ENCODE data around the gene SYCP2. TPM values are rescaled to one million over a fixed set of nuclear protein-coding genes. Genes with fewer than 3 reads are reported as not detected.
"Not testable (repeated sequence)": the region's sequence is repeated elsewhere in the genome, so short reads cannot be mapped to it uniquely, and the experiment has no call there.

Gene SYCP2
- total and polyA plus RNA-seq, 4 donors, result 0.38 to 5.9 (median 4.0) TPM

DNA sequence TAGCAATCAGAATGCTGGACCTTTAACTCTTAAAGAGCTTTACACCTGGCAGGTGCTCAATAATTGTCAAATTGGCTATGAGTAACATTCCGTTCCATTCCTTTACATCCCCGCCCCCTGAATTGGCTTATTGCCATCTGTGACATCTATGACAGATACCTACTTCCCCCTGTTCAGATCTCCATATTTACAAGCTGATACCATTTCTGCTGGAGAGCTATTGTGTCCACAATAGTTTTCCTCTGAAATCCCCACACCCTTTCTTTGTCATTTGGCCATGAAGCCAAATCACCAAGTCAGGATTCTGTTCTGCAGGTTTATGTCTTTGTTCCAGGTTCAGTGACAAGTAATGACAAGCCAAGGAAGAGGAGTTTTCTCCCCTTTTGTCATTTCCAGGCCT lies 28.0 kb upstream of the SYCP2 start:
- Histone ChIP-seq H3K27ac (ENCODE audit: low read depth in 1 of 2, low read length in 2 of 2) (no peak overlapping the region), H3K36me3 (ENCODE audit: control insufficient read depth in 1 of 2, insufficient read depth in 2 of 2, low read length in 1 of 2) (peaks cover 0 to 3% of the 10 kb centered on the region in 2 donors), H3K4me1 (ENCODE audit: control insufficient read depth in 1 of 2, insufficient read depth in 2 of 2, low read length in 2 of 2) (no peaks in the 10 kb centered on the region), H3K4me3 (ENCODE audit: low read length in 2 of 2) (no peak overlapping the region), H3K27me3 (ENCODE audit: control insufficient read depth in 1 of 2, insufficient read depth in 2 of 2, low read length in 1 of 2) (no peaks in the 10 kb centered on the region), H3K9me3 (ENCODE audit: control insufficient read depth, low read length) (no peaks in the 10 kb centered on the region)
- DNase-seq (no peak), ATAC-seq (ENCODE audit: low FRiP score) (no peak)
- intact Hi-C loops (cut with DNase I), result no loop called here
- WGBS, 2 donors, result 75 to 78% methylated on average over 2 of the region's 2 CpGs

DNA sequence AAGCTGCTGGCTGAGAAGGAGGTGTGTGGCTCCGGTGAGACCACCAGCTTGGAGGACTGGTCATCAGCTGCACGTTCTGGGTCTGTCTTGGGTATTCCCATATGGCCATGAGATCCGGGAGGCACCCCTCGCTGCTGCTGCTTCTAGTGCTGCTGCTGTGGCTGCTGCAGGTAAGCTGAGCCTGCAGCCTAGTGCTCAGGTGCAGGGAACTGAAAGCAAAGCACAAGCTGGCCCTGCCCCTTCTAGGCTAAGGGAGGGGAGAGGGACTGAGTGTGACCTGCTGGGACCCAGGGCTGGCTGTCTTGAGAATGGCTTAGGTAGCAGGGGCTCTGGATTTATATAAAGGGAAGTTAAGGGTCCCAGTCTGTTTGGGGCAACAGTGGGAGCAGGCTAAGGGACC lies 25.2 kb upstream of the SYCP2 start:
- Histone ChIP-seq H3K4me1 (ENCODE audit: control insufficient read depth in 1 of 2, insufficient read depth in 2 of 2, low read length in 2 of 2) (no peaks in the 10 kb centered on the region), H3K27ac (ENCODE audit: low read depth in 1 of 2, low read length in 2 of 2) (no peak overlapping the region), H3K36me3 (ENCODE audit: control insufficient read depth in 1 of 2, insufficient read depth in 2 of 2, low read length in 1 of 2) (peaks cover 0 to 3% of the 10 kb centered on the region in 2 donors), H3K4me3 (ENCODE audit: low read length in 2 of 2) (no peak overlapping the region), H3K9me3 (ENCODE audit: control insufficient read depth, low read length) (no peaks in the 10 kb centered on the region), H3K27me3 (ENCODE audit: control insufficient read depth in 1 of 2, insufficient read depth in 2 of 2, low read length in 1 of 2) (no peaks in the 10 kb centered on the region)
- ATAC-seq (ENCODE audit: low FRiP score) (no peak), DNase-seq (no peak)
- intact Hi-C loops (cut with DNase I), result no loop called here
- WGBS, 2 donors, result 65 to 81% methylated on average over 4 of the region's 4 CpGs

DNA sequence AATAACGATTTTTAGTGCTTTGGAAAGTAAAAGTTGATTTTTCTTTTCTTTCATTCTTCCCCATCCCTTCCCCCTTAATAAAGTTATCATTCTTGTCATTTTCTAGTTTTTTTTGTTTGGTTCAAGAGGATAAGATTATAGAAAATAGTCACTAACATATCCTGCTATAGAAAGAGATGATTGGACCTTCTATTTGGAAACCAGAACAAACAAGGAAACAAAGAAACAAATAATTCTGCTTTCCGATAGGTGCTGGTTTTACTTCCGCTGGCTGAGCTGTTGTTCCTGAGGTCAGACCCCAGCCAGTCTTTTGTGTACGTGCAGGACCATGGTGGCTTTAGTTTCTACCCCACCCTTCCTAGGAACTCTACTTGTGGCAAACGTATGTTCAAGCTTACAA lies 24.7 kb upstream of the SYCP2 start, which contains the start of gene CDH26:
TSS of gene CDH26 (plus strand) at position 301 of the 400 bp plus-strand sequence. CDS start 304 bp downstream, outside the sequence.
- intact Hi-C loops (cut with DNase I), result no loop called here
- Histone ChIP-seq H3K36me3 (ENCODE audit: control insufficient read depth in 1 of 2, insufficient read depth in 2 of 2, low read length in 1 of 2) (peaks cover 0 to 3% of the 10 kb centered on the region in 2 donors), H3K4me3 (ENCODE audit: low read length in 2 of 2) (no peak within 1 kb of the TSS), H3K4me1 (ENCODE audit: control insufficient read depth in 1 of 2, insufficient read depth in 2 of 2, low read length in 2 of 2) (no peaks in the 10 kb centered on the region), H3K27ac (ENCODE audit: low read depth in 1 of 2, low read length in 2 of 2) (no peak within 1 kb of the TSS), H3K9me3 (ENCODE audit: control insufficient read depth, low read length) (no peaks in the 10 kb centered on the region), H3K27me3 (ENCODE audit: control insufficient read depth in 1 of 2, insufficient read depth in 2 of 2, low read length in 1 of 2) (no peaks in the 10 kb centered on the region)
- ATAC-seq (ENCODE audit: low FRiP score), result no peak
- no peak for DNase-seq
- 83 to 84% methylated on average over 5 of the region's 5 CpGs for WGBS, 2 donors

DNA sequence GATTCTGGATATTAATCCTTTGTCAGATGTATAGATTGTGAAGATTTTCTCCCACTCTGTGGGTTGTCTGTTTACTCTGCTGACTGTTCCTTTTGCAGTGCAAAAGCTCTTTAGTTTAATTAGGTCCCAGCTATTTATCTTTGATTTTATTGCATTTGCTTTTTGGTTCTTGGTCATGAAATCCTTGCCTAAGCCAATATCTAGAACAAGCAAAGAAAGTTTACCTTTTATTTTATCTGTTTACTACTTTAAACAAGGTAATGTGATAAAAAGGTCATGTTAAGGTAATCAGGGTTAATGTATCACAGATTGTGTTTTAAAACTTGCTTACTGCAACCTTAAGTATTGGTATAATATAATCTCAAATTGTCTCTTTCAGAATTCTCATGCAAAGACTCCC lies 24.1 kb upstream of the SYCP2 start:
- H3K4me3 ChIP-seq (ENCODE audit: low read length in 2 of 2); H3K36me3 ChIP-seq (ENCODE audit: control insufficient read depth in 1 of 2, insufficient read depth in 2 of 2, low read length in 1 of 2); H3K4me1 ChIP-seq (ENCODE audit: control insufficient read depth in 1 of 2, insufficient read depth in 2 of 2, low read length in 2 of 2); H3K9me3 ChIP-seq (ENCODE audit: control insufficient read depth, low read length); ATAC-seq (ENCODE audit: low FRiP score); DNase-seq; intact Hi-C loops (cut with DNase I); H3K27me3 ChIP-seq (ENCODE audit: control insufficient read depth in 1 of 2, insufficient read depth in 2 of 2, low read length in 1 of 2); H3K27ac ChIP-seq (ENCODE audit: low read depth in 1 of 2, low read length in 2 of 2): not testable (repeated sequence)

DNA sequence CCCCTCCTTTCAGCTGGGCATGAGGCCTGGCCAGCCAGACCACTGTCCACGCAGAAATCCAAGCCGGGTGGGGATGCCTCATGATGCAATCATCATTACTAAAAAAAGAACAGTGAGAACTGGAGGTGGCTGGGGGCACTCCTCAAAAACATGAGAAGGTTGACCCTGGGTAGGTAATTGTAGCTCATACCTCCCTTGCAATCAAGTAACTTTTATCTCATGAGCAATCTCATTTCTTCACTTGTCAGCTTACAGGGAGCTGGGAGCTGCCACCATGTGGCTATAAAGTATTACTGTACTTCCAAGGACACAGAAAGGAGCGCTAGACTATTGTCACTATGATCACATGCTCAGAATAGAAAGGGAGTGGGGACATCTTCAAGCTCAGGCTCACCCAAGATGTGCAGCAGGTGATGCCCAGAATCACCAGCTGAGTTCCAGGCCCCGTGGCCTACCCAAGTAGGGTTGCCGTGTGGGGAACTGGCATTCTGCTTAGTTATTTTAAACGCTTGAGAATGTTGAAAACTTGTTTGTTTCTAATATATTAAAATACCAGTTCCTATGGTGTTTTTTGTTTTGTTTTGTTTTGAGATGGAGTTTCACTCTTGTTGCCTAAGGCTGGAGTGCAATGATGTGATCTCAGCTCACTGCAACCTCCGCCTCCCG lies 21.8 kb upstream of the SYCP2 start:
- H3K27ac ChIP-seq (ENCODE audit: low read depth in 1 of 2, low read length in 2 of 2), result no peak overlapping the region
- H3K4me1 ChIP-seq (ENCODE audit: control insufficient read depth in 1 of 2, insufficient read depth in 2 of 2, low read length in 2 of 2), result no peaks in the 10 kb centered on the region
- no peaks in the 10 kb centered on the region for H3K27me3 ChIP-seq (ENCODE audit: control insufficient read depth in 1 of 2, insufficient read depth in 2 of 2, low read length in 1 of 2)
- ATAC-seq (ENCODE audit: low FRiP score), result no peak
- intact Hi-C loops (cut with DNase I), result no loop called here
- DNase-seq, result no peak
- peaks cover 0 to 3% of the 10 kb centered on the region in 2 donors for H3K36me3 ChIP-seq (ENCODE audit: control insufficient read depth in 1 of 2, insufficient read depth in 2 of 2, low read length in 1 of 2)
- no peak overlapping the region for H3K4me3 ChIP-seq (ENCODE audit: low read length in 2 of 2)
- WGBS, 2 donors, result 74 to 78% methylated on average over 8 of the region's 8 CpGs
- no peaks in the 10 kb centered on the region for H3K9me3 ChIP-seq (ENCODE audit: control insufficient read depth, low read length)

DNA sequence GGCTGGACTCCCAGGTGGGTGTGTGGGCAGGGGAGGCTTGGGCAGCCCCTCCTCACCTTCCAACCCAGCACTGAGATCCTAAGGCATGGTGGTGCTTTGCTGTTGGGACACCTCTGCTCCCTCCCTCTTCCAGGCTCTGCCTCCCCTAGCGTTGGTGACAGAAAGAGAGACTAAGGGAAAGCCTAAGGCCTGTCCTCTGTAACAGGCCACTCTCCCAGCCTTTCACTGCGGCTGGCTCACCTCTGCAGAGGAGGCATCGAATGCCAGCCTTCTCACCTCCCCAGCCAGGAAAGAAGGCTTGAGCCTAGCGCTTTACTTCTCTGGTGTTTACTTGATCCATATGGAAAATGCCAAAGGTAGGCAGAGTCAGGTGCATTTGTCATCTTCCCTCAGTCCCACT lies 21.3 kb upstream of the SYCP2 start:
- intact Hi-C loops (cut with DNase I), result no loop called here
- H3K27me3 ChIP-seq (ENCODE audit: control insufficient read depth in 1 of 2, insufficient read depth in 2 of 2, low read length in 1 of 2), result no peaks in the 10 kb centered on the region
- no peak for DNase-seq
- peaks cover 0 to 3% of the 10 kb centered on the region in 2 donors for H3K36me3 ChIP-seq (ENCODE audit: control insufficient read depth in 1 of 2, insufficient read depth in 2 of 2, low read length in 1 of 2)
- no peak overlapping the region for H3K27ac ChIP-seq (ENCODE audit: low read depth in 1 of 2, low read length in 2 of 2)
- no peaks in the 10 kb centered on the region for H3K4me1 ChIP-seq (ENCODE audit: control insufficient read depth in 1 of 2, insufficient read depth in 2 of 2, low read length in 2 of 2)
- no peak for ATAC-seq (ENCODE audit: low FRiP score)
- H3K4me3 ChIP-seq (ENCODE audit: low read length in 2 of 2), result no peak overlapping the region
- H3K9me3 ChIP-seq (ENCODE audit: control insufficient read depth, low read length), result no peaks in the 10 kb centered on the region
- 88 to 89% methylated on average over 4 of the region's 4 CpGs for WGBS, 2 donors

DNA sequence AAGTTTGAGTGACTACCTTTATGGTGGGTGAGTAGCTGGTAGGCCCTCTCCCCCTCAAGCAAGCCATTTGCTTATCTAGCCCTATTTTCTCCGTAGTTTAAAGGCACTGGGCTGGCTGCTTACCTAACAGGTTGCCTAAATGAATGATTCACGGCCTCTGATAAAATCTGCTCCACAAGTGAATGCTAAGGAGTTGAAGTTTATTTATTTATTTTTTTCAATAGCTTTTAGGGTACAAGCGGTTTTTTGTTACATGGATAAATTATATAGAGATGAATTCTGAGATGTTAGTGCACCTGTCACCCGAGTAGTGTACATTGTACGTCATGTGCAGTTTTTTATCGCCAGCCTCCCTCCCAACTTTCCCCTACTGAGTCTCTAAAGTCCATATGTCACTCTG lies 16.5 kb upstream of the SYCP2 start:
- no peaks in the 10 kb centered on the region for H3K27me3 ChIP-seq (ENCODE audit: control insufficient read depth in 1 of 2, insufficient read depth in 2 of 2, low read length in 1 of 2)
- no peaks in the 10 kb centered on the region for H3K4me1 ChIP-seq (ENCODE audit: control insufficient read depth in 1 of 2, insufficient read depth in 2 of 2, low read length in 2 of 2)
- H3K4me3 ChIP-seq (ENCODE audit: low read length in 2 of 2), result no peak overlapping the region
- intact Hi-C loops (cut with DNase I), result no loop called here
- peaks cover 0 to under 1% of the 10 kb centered on the region in 2 donors for H3K36me3 ChIP-seq (ENCODE audit: control insufficient read depth in 1 of 2, insufficient read depth in 2 of 2, low read length in 1 of 2)
- no peaks in the 10 kb centered on the region for H3K9me3 ChIP-seq (ENCODE audit: control insufficient read depth, low read length)
- H3K27ac ChIP-seq (ENCODE audit: low read depth in 1 of 2, low read length in 2 of 2), result no peak overlapping the region
- DNase-seq (no peak), ATAC-seq (ENCODE audit: low FRiP score) (no peak)
- 92% methylated on average over 6 of the region's 6 CpGs for WGBS, 2 donors

DNA sequence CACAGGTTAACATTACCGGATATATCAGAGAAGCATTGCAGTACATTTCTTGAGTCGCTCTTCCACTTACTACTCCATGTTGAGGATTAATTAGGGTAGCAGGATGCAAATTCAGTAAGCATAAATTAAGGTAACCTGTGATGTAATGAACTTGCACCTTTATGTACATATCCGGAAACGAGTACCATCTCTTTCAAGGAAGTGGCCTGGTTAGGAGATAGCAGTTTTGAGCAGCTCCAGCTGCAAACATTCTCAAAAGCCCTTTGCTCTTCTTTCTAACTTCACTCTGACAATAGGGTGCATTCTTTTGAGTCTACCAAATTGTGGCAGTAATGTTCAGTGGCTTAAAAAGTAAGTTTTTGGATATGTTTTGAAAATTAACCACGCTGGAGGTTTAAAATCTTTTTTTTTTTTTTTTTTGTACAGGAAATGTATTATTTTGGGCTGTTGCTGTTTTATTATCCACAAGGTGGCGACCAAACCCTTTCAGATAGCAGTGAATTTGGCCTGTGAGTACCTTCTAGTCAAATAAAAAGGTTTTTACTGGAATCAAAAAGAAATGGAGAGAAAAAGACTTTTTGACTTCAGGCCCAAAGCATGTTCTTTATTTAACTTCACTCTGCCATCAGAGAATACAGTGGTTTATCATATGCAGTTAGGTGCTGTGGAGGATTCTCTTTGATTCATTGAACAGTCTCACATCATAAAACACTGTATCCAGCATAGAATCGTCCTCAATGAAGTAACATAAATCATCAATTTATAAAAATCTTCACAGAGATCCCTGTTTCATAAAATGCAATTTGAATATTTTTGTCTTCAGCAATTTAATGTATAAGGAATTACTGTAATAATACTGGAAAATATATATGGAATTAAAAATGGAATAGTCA lies 15.6 kb upstream of the SYCP2 start:
- 35 to 37% methylated on average over 7 of the region's 7 CpGs for WGBS, 2 donors
- DNase-seq, result no peak
- H3K4me1 ChIP-seq (ENCODE audit: control insufficient read depth in 1 of 2, insufficient read depth in 2 of 2, low read length in 2 of 2), result no peaks in the 10 kb centered on the region

DNA sequence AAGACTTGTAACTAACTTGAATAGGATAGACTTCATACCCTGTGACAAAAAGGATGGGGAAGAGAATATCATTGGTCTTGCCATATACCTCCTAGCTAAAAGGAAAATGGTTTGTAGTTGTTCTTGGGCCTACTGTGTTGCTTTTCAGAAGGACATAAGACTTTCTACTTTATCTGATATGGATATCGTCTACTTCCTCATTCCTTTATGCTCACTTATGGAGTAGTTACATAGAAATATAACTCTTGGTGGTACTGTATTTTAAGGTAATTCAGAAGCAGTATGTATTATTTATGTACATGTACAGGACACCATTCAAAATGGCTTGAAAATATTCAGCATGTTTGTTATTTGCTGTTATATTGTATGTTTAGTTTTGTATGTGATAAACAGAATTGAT lies 14.8 kb upstream of the SYCP2 start:
- intact Hi-C loops (cut with DNase I), result no loop called here
- Histone ChIP-seq H3K4me3 (ENCODE audit: low read length in 2 of 2) (no peak overlapping the region), H3K9me3 (ENCODE audit: control insufficient read depth, low read length) (no peaks in the 10 kb centered on the region), H3K36me3 (ENCODE audit: control insufficient read depth in 1 of 2, insufficient read depth in 2 of 2, low read length in 1 of 2) (peaks cover 0 to 5% of the 10 kb centered on the region in 2 donors), H3K4me1 (ENCODE audit: control insufficient read depth in 1 of 2, insufficient read depth in 2 of 2, low read length in 2 of 2) (no peaks in the 10 kb centered on the region), H3K27me3 (ENCODE audit: control insufficient read depth in 1 of 2, insufficient read depth in 2 of 2, low read length in 1 of 2) (no peaks in the 10 kb centered on the region), H3K27ac (ENCODE audit: low read depth in 1 of 2, low read length in 2 of 2) (no peak overlapping the region)
- 50 to 51% methylated on average over 1 of the region's 1 CpG for WGBS, 2 donors
- no peak for DNase-seq
- no peak for ATAC-seq (ENCODE audit: low FRiP score)

More for the DNA sequence above, 15.6 kb upstream of the SYCP2 start:
- H3K36me3 ChIP-seq (ENCODE audit: control insufficient read depth in 1 of 2, insufficient read depth in 2 of 2, low read length in 1 of 2), result peaks cover 0 to 5% of the 10 kb centered on the region in 2 donors
- no peak overlapping the region for H3K27ac ChIP-seq (ENCODE audit: low read depth in 1 of 2, low read length in 2 of 2)
- no peak overlapping the region for H3K4me3 ChIP-seq (ENCODE audit: low read length in 2 of 2)
- H3K27me3 ChIP-seq (ENCODE audit: control insufficient read depth in 1 of 2, insufficient read depth in 2 of 2, low read length in 1 of 2), result no peaks in the 10 kb centered on the region
- intact Hi-C loops (cut with DNase I), result no loop called here
- H3K9me3 ChIP-seq (ENCODE audit: control insufficient read depth, low read length), result no peaks in the 10 kb centered on the region
- no peak for ATAC-seq (ENCODE audit: low FRiP score)

Data from aorta (tissue), 5 donors.